ENCODE results near the gene DDC.

Gene DDC

GRCh38 chr7:50513166-50513871, 51.9 kb downstream of the DDC start:
- DNase-seq (ENCODE audit: low spot score), result peak; percentile 39

GRCh38 chr7:50512384-50512783, 52.8 kb downstream of the DDC start:
- DNase-seq (ENCODE audit: low spot score), result no peak

- DNase-seq (ENCODE audit: low spot score), result no peak
Measured at GRCh38 chr7:50509459-50509858, 55.7 kb downstream of the DDC start.

GRCh38 chr7:50508471-50508943, 56.7 kb downstream of the DDC start:
- no peak for DNase-seq (ENCODE audit: low spot score)

GRCh38 chr7:50507898-50508470, 57.2 kb downstream of the DDC start:
- no peak for DNase-seq (ENCODE audit: low spot score)

- peak; percentile 38 for DNase-seq (ENCODE audit: low spot score)
Measured at GRCh38 chr7:50505553-50506210, 59.5 kb downstream of the DDC start.

GRCh38 chr7:50504646-50505546, 60.3 kb downstream of the DDC start:
- no peak for DNase-seq (ENCODE audit: low spot score)

- no peak for DNase-seq (ENCODE audit: low spot score)
Measured at GRCh38 chr7:50502947-50503346, 62.3 kb downstream of the DDC start.

- DNase-seq (ENCODE audit: low spot score), result no peak
Measured at GRCh38 chr7:50502001-50502684, 63.1 kb downstream of the DDC start.

- no peak for DNase-seq (ENCODE audit: low spot score)
Measured at GRCh38 chr7:50499092-50499491, 66.1 kb downstream of the DDC start.

GRCh38 chr7:50497968-50498367, 67.2 kb downstream of the DDC start:
- DNase-seq (ENCODE audit: low spot score), result no peak

- no peak for DNase-seq (ENCODE audit: low spot score)
Measured at GRCh38 chr7:50497068-50497642, 68.0 kb downstream of the DDC start.

GRCh38 chr7:50496569-50496968, 68.6 kb downstream of the DDC start:
- no peak for DNase-seq (ENCODE audit: low spot score)

GRCh38 chr7:50495746-50496145, 69.5 kb downstream of the DDC start:
- DNase-seq (ENCODE audit: low spot score), result no peak

GRCh38 chr7:50492770-50493519, 72.3 kb downstream of the DDC start:
- no peak for DNase-seq (ENCODE audit: low spot score)

GRCh38 chr7:50491943-50492342, 73.3 kb downstream of the DDC start:
- DNase-seq (ENCODE audit: low spot score), result no peak

GRCh38 chr7:50491209-50491608, 74.0 kb downstream of the DDC start:
- DNase-seq (ENCODE audit: low spot score), result no peak

GRCh38 chr7:50488379-50488778, 76.8 kb downstream of the DDC start:
- no peak for DNase-seq (ENCODE audit: low spot score)

- no peak for DNase-seq (ENCODE audit: low spot score)
Measured at GRCh38 chr7:50486512-50486911, 78.7 kb downstream of the DDC start.

- DNase-seq (ENCODE audit: low spot score), result no peak
Measured at GRCh38 chr7:50481867-50482266, 83.3 kb downstream of the DDC start.

- no peak for DNase-seq (ENCODE audit: low spot score)
Measured at GRCh38 chr7:50480797-50481196, 84.4 kb downstream of the DDC start.

Measured in ecto neural progenitor cell (in vitro differentiated cells).